ENCODE results near the gene HEXD.

DNA sequence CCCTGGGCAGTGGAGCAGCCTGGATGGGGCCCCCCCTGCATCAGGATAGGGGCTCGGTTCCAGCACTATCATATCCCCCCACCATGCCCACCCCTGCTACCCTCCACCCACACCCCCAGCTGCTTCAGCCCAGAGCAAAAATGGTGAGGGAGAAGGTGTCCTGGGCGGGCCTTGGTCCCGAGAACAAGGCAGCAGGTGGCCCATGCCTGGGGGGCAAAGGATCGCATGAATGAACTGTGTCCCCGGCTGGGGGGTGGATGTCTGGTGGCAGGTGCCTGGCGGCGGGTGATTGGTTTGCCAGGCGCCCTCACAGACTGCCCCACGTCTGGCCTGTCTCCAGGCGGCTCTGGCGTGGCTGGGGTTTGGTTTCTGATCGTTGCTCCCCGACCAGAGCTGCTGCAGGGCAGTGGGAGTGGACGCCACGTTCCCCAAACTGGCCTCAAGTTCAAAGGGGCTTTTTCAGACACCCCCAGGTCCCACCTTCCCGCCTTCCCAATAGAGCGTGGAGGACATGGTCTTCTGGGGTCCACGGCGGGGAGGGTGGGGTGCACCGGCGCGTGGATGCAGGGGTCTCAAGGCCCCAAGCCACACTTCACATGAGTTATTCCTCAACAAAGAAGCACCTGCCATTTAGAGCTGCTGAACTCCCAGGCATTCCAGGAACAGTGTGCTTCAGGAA is 34.0 kb upstream of the HEXD start:
- TF ChIP-seq ZNF274 (IDR thresholded peaks at IDR 0.05; ENCODE audit: low read depth, low read length) (no peak), SUZ12 (IDR thresholded peaks at IDR 0.05; ENCODE audit: extremely low read depth, insufficient read depth, insufficient read length) (no peak), YY1 (IDR thresholded peaks at IDR 0.05; ENCODE audit: insufficient read depth, insufficient read length) (no peak)

Measured in NT2/D1 (cell line).